Subcutaneous adipose tissue (tissue), 4 donors: ENCODE measurements around the gene HSF2. TPM values are rescaled to one million over a fixed set of nuclear protein-coding genes. Genes with fewer than 3 reads are reported as not detected.

Source experiments
- CTCF ChIP-seq: fragments of 450-650 bp; IDR thresholded peaks from one replicate; pipeline ENCODE4 v1.5.1; 2016; ENCODE audit warnings: low read depth, mild to moderate bottlenecking, control low read depth, antibody characterized with exemption, moderate library complexity
- small RNA-seq: library from RNA; depleted of rRNA; stranded (forward); fragments of <200 nt; gene quantifications from one replicate; pipeline ENCODE3, GENCODE V24; 2016
- total RNA-seq, 4 donors: library from RNA; depleted of rRNA; stranded (reverse); fragments of >200 nt; gene quantifications; one replicate each; pipeline ENCODE4 v1.1.0, GENCODE V29; 2016

Gene HSF2
- total RNA-seq, 4 donors from 2014 or later = 13.2 to 26.3 (median 15.5) TPM

GRCh38 chr6:122476131-122476530, 76.7 kb downstream of the HSF2 start:
- TF ChIP-seq CTCF = no peak

GRCh38 chr6:122482750-122483080, 83.3 kb downstream of the HSF2 start:
- TF ChIP-seq CTCF = no peak

Small RNA genes within 50 kb of the gene (small RNA-seq; reads per million reads assigned to genes)
- gene Z99129.1 = not detected

Other genes starting within 250 kb of the HSF2 start
- 100 to 1,000 TPM; 264 to 401 (median 350) TPM for gene SERINC1, start 72.2 kb downstream of the HSF2 start, total RNA-seq
- gene PKIB, start 210.8 kb downstream of the HSF2 start, total RNA-seq = 10 to 100 TPM in 1 of 4 donors, 1 to 10 TPM in 2, under 1 TPM in 1; 0.57 to 13.4 (median 2.4) TPM